ENCODE data around the gene BSN.
A peak's percentile ranks its signal among the peaks of the same experiment; 100 is the strongest.
"Not testable (repeated sequence)": the region's sequence is repeated elsewhere in the genome, so short reads cannot be mapped to it uniquely, and the experiment has no call there.

BSN gene

DNA sequence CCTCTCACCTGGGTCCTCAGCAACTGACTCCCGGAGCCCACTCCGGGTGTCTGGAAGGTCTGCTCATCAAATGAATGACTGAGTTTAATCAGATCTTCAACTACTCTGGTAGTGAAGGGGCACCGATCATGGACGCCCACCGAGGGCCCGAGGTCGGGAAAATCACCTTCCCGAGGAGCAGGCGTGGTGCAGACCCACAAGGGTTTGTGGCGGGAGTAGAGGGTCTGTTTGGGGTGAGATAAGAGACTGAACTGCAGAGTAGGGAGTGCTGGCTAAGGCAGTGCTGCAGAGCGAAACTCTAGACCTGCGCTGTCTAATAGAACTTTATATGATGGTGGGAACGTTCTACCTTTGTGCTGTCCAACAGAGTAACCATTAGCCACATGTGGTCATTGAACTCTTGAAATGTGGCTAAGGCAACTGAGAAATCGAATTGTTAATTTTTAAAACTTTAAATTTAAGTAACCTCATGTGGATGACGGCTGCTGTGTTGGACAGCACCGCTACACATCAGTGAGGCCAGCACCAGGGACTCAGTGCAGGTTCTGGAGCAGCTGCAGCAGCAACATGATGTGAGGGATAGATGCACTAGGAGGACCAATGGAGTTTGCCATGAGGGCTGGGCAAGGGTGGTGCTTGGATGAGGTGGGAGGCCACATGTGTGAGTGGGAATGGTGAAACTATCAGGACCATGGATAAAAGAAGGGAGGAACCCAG lies 135.8 kb downstream of the BSN start:
- H3K4me1 ChIP-seq (ENCODE audit: control extremely low read depth in 1 of 4, control insufficient read depth in 4 of 4, insufficient read depth in 4 of 4, low read length in 3 of 4), result peaks cover 0 to 30% (median 25%) of the 10 kb centered on the region in 4 experiments
- POLR2A ChIA-PET, result not testable (repeated sequence)

DNA sequence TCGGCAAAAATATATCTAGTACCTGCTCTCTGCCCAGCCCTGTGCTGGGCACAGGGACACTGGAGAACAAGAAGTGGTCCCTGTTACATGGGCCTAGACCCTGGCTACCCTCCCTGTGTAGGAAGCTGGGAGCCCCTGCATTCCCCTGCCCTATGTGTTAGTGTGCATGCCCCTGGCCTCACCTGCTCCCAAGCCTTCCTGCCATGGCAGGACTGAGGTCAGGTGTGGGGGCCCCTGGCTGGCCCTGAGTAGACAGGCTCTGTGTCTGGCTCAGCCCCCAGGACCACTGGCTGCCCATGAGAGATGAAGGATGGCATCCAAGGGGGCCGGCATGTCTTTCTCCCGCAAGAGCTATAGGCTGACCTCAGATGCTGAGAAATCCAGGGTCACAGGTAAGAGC lies 136.6 kb downstream of the BSN start:
- H3K27ac ChIP-seq (ENCODE audit: insufficient read depth in 1 of 2, low read depth in 1 of 2, low read length in 2 of 2, poor library complexity in 1 of 2, severe bottlenecking in 2 of 2); H3K27me3 ChIP-seq (replicated peaks in 2 of 5; ENCODE audit: control insufficient read depth in 4 of 5, insufficient read depth in 5 of 5, low read length in 4 of 5); DNase-seq; H3K36me3 ChIP-seq (ENCODE audit: control insufficient read depth in 4 of 4, insufficient read depth in 4 of 4, low read length in 3 of 4); H3K9me3 ChIP-seq (ENCODE audit: control extremely low read depth in 1 of 5, control insufficient read depth in 4 of 5, insufficient read depth in 2 of 5, low read depth in 1 of 5, low read length in 4 of 5); H3K4me3 ChIP-seq (ENCODE audit: control insufficient read depth in 1 of 7, extremely low read depth in 1 of 7, insufficient read depth in 4 of 7, low read depth in 2 of 7, low read length in 6 of 7); POLR2A ChIA-PET; CTCF ChIA-PET: not testable (repeated sequence)
- 100% methylated on average over 1 of the region's 3 CpGs for WGBS (ENCODE audit: insufficient coverage)
- H3K4me1 ChIP-seq (ENCODE audit: control extremely low read depth in 1 of 4, control insufficient read depth in 4 of 4, insufficient read depth in 4 of 4, low read length in 3 of 4), result peaks cover 0 to 30% (median 24%) of the 10 kb centered on the region in 4 experiments

More for the DNA sequence above, 135.8 kb downstream of the BSN start:
- H3K36me3 ChIP-seq (ENCODE audit: control insufficient read depth in 4 of 4, insufficient read depth in 4 of 4, low read length in 3 of 4); H3K9me3 ChIP-seq (ENCODE audit: control extremely low read depth in 1 of 5, control insufficient read depth in 4 of 5, insufficient read depth in 2 of 5, low read depth in 1 of 5, low read length in 4 of 5): not testable (repeated sequence)
- CTCF ChIA-PET, result interaction anchor here (0.6 kb wide), 1 partner anchor 12 kb away, joined by 3 read pairs; no protein-coding TSS in a partner anchor
- DNase-seq, result peak; percentile 20 to 57 (median 41)
- H3K27me3 ChIP-seq (replicated peaks in 2 of 5; ENCODE audit: control insufficient read depth in 4 of 5, insufficient read depth in 5 of 5, low read length in 4 of 5), result peaks cover 0 to 12% (median 2%) of the 10 kb centered on the region in 5 experiments
- WGBS (ENCODE audit: insufficient coverage), result 10% methylated on average over 4 of the region's 16 CpGs
- peak overlapping the region; percentile 70 to 83 for H3K27ac ChIP-seq (ENCODE audit: insufficient read depth in 1 of 2, low read depth in 1 of 2, low read length in 2 of 2, poor library complexity in 1 of 2, severe bottlenecking in 2 of 2)
- peak overlapping the region; percentile 78 to 91 (median 82) for H3K4me3 ChIP-seq (ENCODE audit: control insufficient read depth in 1 of 7, extremely low read depth in 1 of 7, insufficient read depth in 4 of 7, low read depth in 2 of 7, low read length in 6 of 7)

DNA sequence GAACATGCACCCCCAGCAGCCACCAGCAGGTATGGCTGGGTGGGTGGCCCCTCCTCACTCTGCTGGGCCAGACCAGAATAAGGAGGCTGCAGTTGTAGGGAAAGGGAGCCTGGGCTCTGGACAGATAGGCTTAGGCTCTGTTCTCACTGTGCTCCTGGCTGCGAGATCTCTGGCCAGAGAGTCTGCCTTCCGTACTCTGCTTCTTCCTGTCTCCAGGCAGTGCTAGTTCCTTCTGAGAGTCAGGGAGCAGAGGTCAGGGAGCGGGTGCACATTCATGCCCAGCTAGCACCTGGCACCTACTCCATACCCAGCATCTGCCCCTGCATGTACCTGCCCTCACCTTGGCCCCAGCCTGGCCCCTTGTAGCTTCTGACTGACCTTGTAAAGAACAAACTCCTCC lies 137.2 kb downstream of the BSN start:
- H3K27ac ChIP-seq (ENCODE audit: insufficient read depth in 1 of 2, low read depth in 1 of 2, low read length in 2 of 2, poor library complexity in 1 of 2, severe bottlenecking in 2 of 2); POLR2A ChIA-PET; H3K9me3 ChIP-seq (ENCODE audit: control extremely low read depth in 1 of 5, control insufficient read depth in 4 of 5, insufficient read depth in 2 of 5, low read depth in 1 of 5, low read length in 4 of 5); H3K4me3 ChIP-seq (ENCODE audit: control insufficient read depth in 1 of 7, extremely low read depth in 1 of 7, insufficient read depth in 4 of 7, low read depth in 2 of 7, low read length in 6 of 7); DNase-seq; H3K27me3 ChIP-seq (replicated peaks in 2 of 5; ENCODE audit: control insufficient read depth in 4 of 5, insufficient read depth in 5 of 5, low read length in 4 of 5); H3K36me3 ChIP-seq (ENCODE audit: control insufficient read depth in 4 of 4, insufficient read depth in 4 of 4, low read length in 3 of 4); CTCF ChIA-PET: not testable (repeated sequence)
- WGBS (ENCODE audit: insufficient coverage), result 90% methylated on average over 2 of the region's 3 CpGs
- peaks cover 0 to 30% (median 23%) of the 10 kb centered on the region in 4 experiments for H3K4me1 ChIP-seq (ENCODE audit: control extremely low read depth in 1 of 4, control insufficient read depth in 4 of 4, insufficient read depth in 4 of 4, low read length in 3 of 4)

DNA sequence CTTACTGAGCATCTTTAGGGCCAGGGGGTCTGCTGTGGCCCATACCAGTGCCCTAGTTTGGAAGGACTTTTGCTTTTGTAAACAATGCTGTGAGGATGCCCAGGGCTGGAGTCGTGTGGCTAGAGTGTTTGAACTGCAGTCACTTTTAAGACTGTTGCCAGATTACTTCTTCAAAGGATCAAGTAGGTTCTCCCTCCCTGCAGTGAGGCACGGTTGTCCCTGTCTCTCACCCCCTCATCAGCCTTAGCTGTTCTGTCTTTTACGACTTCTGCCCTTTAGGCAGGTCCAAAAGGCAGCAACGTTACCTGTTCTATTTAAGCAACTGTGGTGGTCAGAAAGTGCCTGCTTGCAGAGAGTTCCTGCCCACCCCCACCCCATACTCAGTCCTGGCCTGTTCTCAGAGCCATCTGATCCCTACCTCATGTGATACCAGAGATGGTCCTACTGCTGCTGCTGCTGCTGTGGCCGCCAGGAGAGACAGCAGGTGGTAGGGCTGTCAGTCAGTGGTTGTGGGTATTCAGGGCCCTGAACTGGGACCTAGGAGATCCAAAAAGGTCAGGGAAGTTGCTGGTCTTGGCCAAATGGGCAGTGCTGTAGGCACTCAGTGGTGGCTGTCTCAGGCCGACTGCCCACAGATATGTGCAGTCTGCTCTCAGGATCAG lies 140.3 kb downstream of the BSN start:
- H3K4me3 ChIP-seq (ENCODE audit: control insufficient read depth in 1 of 7, extremely low read depth in 1 of 7, insufficient read depth in 4 of 7, low read depth in 2 of 7, low read length in 6 of 7); CTCF ChIA-PET; H3K27ac ChIP-seq (ENCODE audit: insufficient read depth in 1 of 2, low read depth in 1 of 2, low read length in 2 of 2, poor library complexity in 1 of 2, severe bottlenecking in 2 of 2); H3K9me3 ChIP-seq (ENCODE audit: control extremely low read depth in 1 of 5, control insufficient read depth in 4 of 5, insufficient read depth in 2 of 5, low read depth in 1 of 5, low read length in 4 of 5); H3K27me3 ChIP-seq (replicated peaks in 2 of 5; ENCODE audit: control insufficient read depth in 4 of 5, insufficient read depth in 5 of 5, low read length in 4 of 5); DNase-seq: not testable (repeated sequence)
- WGBS (ENCODE audit: insufficient coverage), result 96% methylated on average over 4 of the region's 6 CpGs
- POLR2A ChIA-PET, result interaction anchor here (0.6 kb wide), 2 partner anchors 343 to 706 kb away, joined by 3 to 4 read pairs; no protein-coding TSS in a partner anchor
- Histone ChIP-seq H3K4me1 (ENCODE audit: control extremely low read depth in 1 of 4, control insufficient read depth in 4 of 4, insufficient read depth in 4 of 4, low read length in 3 of 4) (peaks cover 0 to 18% (median 14%) of the 10 kb centered on the region in 4 experiments), H3K36me3 (ENCODE audit: control insufficient read depth in 4 of 4, insufficient read depth in 4 of 4, low read length in 3 of 4) (peaks cover 0 to 23% (median 13%) of the 10 kb centered on the region in 4 experiments)

DNA sequence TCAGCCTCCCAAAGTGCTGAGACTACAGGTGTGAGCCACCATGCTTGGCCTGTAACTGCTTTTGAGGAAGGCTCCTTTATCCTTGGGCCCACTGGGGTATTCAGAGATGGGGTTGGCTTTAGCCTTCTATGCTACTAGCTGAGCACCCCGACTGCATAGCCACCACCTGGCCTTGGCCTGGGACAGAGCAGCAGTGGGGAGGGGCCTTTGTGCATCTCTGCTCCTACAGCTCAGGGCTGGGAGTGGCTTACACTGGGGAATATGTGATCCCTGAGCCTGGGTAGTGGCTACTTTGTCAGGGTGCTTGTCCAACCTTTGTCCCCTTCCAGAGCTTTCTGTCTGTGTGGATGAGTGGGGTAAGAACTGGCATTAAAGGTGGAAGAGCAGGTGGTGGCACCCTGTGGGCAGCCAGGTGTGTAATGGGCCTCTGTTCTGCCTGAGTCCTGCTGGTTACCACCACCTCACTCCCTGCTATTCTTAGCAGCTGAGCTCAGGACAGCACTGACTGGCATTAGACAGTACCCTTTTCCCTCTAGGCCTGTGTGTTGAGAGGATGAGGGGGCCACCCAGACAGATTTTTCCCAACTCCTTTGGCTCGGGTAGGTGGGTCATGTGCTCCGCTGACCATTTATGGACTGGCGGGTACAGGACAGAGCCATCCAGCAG lies 141.2 kb downstream of the BSN start:
- ChIA-PET POLR2A (interaction anchor here (0.6 kb wide), 1 partner anchor 342 kb away, joined by 3 read pairs; no protein-coding TSS in a partner anchor), CTCF (interaction anchor here (1.2 kb wide), 1 partner anchor 156 kb away, joined by 3 read pairs; no protein-coding TSS in a partner anchor)
- not testable (repeated sequence) for H3K9me3 ChIP-seq (ENCODE audit: control extremely low read depth in 1 of 5, control insufficient read depth in 4 of 5, insufficient read depth in 2 of 5, low read depth in 1 of 5, low read length in 4 of 5); H3K27ac ChIP-seq (ENCODE audit: insufficient read depth in 1 of 2, low read depth in 1 of 2, low read length in 2 of 2, poor library complexity in 1 of 2, severe bottlenecking in 2 of 2); H3K27me3 ChIP-seq (replicated peaks in 2 of 5; ENCODE audit: control insufficient read depth in 4 of 5, insufficient read depth in 5 of 5, low read length in 4 of 5); DNase-seq; H3K4me3 ChIP-seq (ENCODE audit: control insufficient read depth in 1 of 7, extremely low read depth in 1 of 7, insufficient read depth in 4 of 7, low read depth in 2 of 7, low read length in 6 of 7)
- Histone ChIP-seq H3K36me3 (ENCODE audit: control insufficient read depth in 4 of 4, insufficient read depth in 4 of 4, low read length in 3 of 4) (peaks cover 0 to 27% (median 16%) of the 10 kb centered on the region in 4 experiments), H3K4me1 (ENCODE audit: control extremely low read depth in 1 of 4, control insufficient read depth in 4 of 4, insufficient read depth in 4 of 4, low read length in 3 of 4) (peaks cover 0 to 10% (median 8%) of the 10 kb centered on the region in 4 experiments)
- no CpG with 5 or more reads among the region's 4 CpGs for WGBS (ENCODE audit: insufficient coverage)

DNA sequence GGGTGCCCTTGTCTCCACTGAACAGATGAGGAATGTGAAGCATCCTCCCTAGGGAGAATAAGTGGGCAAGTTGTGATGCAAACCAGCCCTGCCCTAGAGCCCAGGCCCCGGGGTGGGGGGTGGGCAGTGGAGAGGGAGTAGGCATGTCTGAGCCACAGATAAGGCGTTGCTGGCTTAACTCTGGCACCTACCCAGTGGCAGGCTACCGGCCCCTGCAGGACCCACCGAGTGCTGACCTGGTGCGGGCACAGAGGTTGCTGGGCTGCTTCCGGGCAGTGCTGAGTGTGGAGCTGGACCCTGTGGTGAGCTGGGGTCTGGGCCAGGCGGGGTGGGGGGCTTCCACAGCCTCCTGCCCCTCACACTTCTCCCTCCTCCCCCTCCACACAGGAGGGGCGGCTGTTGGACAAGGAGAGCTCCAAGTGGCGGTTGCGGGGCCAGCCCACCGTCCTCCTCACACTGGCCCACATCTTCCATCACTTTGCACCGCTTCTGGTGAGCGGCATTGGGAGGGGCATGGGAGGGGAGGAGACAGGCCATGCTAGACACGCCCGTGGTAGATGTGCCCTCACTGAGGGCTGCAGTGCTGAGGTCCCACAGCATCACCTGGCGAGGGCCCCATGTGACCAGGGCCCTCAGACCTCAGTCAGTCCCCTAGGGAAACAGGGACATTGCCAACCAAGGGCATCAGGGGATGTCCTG lies 145.2 kb downstream of the BSN start:
- H3K27me3 ChIP-seq (replicated peaks in 2 of 5; ENCODE audit: control insufficient read depth in 4 of 5, insufficient read depth in 5 of 5, low read length in 4 of 5), result no peaks in the 10 kb centered on the region
- no peak overlapping the region for H3K27ac ChIP-seq (ENCODE audit: insufficient read depth in 1 of 2, low read depth in 1 of 2, low read length in 2 of 2, poor library complexity in 1 of 2, severe bottlenecking in 2 of 2)
- no peak overlapping the region for H3K4me3 ChIP-seq (ENCODE audit: control insufficient read depth in 1 of 7, extremely low read depth in 1 of 7, insufficient read depth in 4 of 7, low read depth in 2 of 7, low read length in 6 of 7)
- 98% methylated on average over 10 of the region's 16 CpGs for WGBS (ENCODE audit: insufficient coverage)
- peaks cover 0 to 4% (median 1%) of the 10 kb centered on the region in 4 experiments for H3K4me1 ChIP-seq (ENCODE audit: control extremely low read depth in 1 of 4, control insufficient read depth in 4 of 4, insufficient read depth in 4 of 4, low read length in 3 of 4)
- ChIA-PET POLR2A (interaction anchor here (1.2 kb wide), 1 partner anchor 140 kb away, joined by 3 read pairs; no protein-coding TSS in a partner anchor), CTCF (interaction anchor here (1.2 to 3.4 kb wide), 3 partner anchors 13 to 131 kb away, joined by 3 to 11 read pairs (median 5); partner anchors contain the start of gene AMIGO3)
- H3K9me3 ChIP-seq (ENCODE audit: control extremely low read depth in 1 of 5, control insufficient read depth in 4 of 5, insufficient read depth in 2 of 5, low read depth in 1 of 5, low read length in 4 of 5), result no peaks in the 10 kb centered on the region
- no peak for DNase-seq
- peaks cover 0 to 58% (median 31%) of the 10 kb centered on the region in 4 experiments for H3K36me3 ChIP-seq (ENCODE audit: control insufficient read depth in 4 of 4, insufficient read depth in 4 of 4, low read length in 3 of 4)

All from common myeloid progenitor, CD34-positive (primary cell).